Transverse colon (tissue), 4 donors: ENCODE results near the gene SYS1.

Experiments used
- CTCF ChIP-seq, 5 experiments: fragments of 200-600 bp in 3 of 5; fragments of 450-650 bp in 2 of 5; sonication (generic) in 3 of 5; IDR thresholded peaks; 1 replicate in 2 of 5; 2 replicates in 3 of 5; pipeline ENCODE4 v1.5.1; 2016 to 2017; ENCODE audit warnings: antibody characterized with exemption in 5 of 5, inconsistent platforms in 3 of 5, mild to moderate bottlenecking in 2 of 5, moderate library complexity in 1 of 5
- POLR2AphosphoS5 ChIP-seq, 3 donors: sonication (generic); formaldehyde crosslinking; IDR thresholded peaks; one replicate each; pipeline ENCODE4 v1.6.1; 2016; ENCODE audit warnings: antibody characterized with exemption in 3 of 3

- TF ChIP-seq CTCF (IDR thresholded peaks at IDR 0.05) (peak in 1 of 5 experiments; percentile 9), POLR2AphosphoS5 (IDR thresholded peaks at IDR 0.05) (peak; percentile 91 to 93 (median 92))
Measured at GRCh38 chr20:45415822-45416637, 53.1 kb downstream of the SYS1 start, which contains the start of gene PIGT.
